Ovary (tissue), 3 donors: Measurements from ENCODE around the gene POP4.

Experiments
- CTCF ChIP-seq, 3 donors: fragments of 450-650 bp in 2 of 3; fragments of 200-600 bp in 1 of 3; IDR thresholded peaks; one replicate each; pipeline versions ENCODE4 v1.5.1 to v1.8.0; 2016 to 2022; ENCODE audit warnings: antibody characterized with exemption in 3 of 3, mild to moderate bottlenecking in 1 of 3
- EP300 ChIP-seq: sonication (generic); formaldehyde crosslinking; IDR thresholded peaks from one replicate; pipeline ENCODE4 v1.6.1; 2017; ENCODE audit warnings: antibody characterized with exemption
- POLR2A ChIP-seq: fragments of 450-650 bp; IDR thresholded peaks from one replicate; pipeline ENCODE4 v1.6.1; 2017; ENCODE audit warnings: antibody characterized with exemption, mild to moderate bottlenecking, moderate library complexity
- donor health status: DM: no; HTN: no; CAD: no.

GRCh38 chr19:29574510-29574909 is 31.6 kb upstream of the POP4 start:
- TF ChIP-seq CTCF (IDR thresholded peaks at IDR 0.05), result no peak
- TF ChIP-seq POLR2A, result no peak
- no peak for TF ChIP-seq EP300
